Endothelial cell (in vitro differentiated cells): ENCODE results near the gene TUBB2B. TPM values are rescaled to one million over a fixed set of nuclear protein-coding genes. Genes with fewer than 3 reads are reported as not detected.
A peak's percentile ranks its signal among the peaks of the same experiment; 100 is the strongest.

ENCODE experiments used
- DNase-seq: peaks from one replicate; pipeline ENCODE4 v3.0.0; 2021; ENCODE audit warnings: low spot score
- H3K27ac Mint-ChIP-seq: one replicate; pipeline ENCODE4 v1.8.0; 2021; ENCODE audit warnings: mixed read lengths, inconsistent platforms; ENCODE audit not compliant: unreplicated experiment
- H3K27me3 Mint-ChIP-seq: one replicate; pipeline ENCODE4 v1.8.0; 2021; ENCODE audit warnings: mild to moderate bottlenecking, moderate library complexity, mixed read lengths, inconsistent platforms; ENCODE audit not compliant: unreplicated experiment
- H3K36me3 Mint-ChIP-seq: one replicate; pipeline ENCODE4 v1.8.0; 2021; ENCODE audit warnings: mild to moderate bottlenecking, low read depth, mixed read lengths, inconsistent platforms; ENCODE audit not compliant: unreplicated experiment
- H3K4me1 Mint-ChIP-seq: one replicate; pipeline ENCODE4 v1.8.0; 2021; ENCODE audit warnings: mild to moderate bottlenecking, mixed read lengths, inconsistent platforms; ENCODE audit not compliant: unreplicated experiment
- H3K4me3 Mint-ChIP-seq: one replicate; pipeline ENCODE4 v1.8.0; 2021; ENCODE audit warnings: mild to moderate bottlenecking, mixed read lengths, inconsistent platforms; ENCODE audit not compliant: unreplicated experiment
- H3K9me3 Mint-ChIP-seq: one replicate; pipeline ENCODE4 v1.8.0; 2021; ENCODE audit warnings: mixed read lengths, inconsistent platforms; ENCODE audit not compliant: unreplicated experiment
- total RNA-seq: library from RNA; stranded (reverse); fragmentation: NEBNext Ultra II Directional; extraction: Animal tissue kit (Norgen Biotek cat#: 25700); gene quantifications from one replicate; pipeline ENCODE4 v1.2.1, GENCODE V29; 2021; ENCODE audit not compliant: unreplicated experiment
- TF ChIP-seq, protein P1 (sequence below): fragments of 200-600 bp; sonication (generic); IDR thresholded peaks from one replicate; pipeline ENCODE4 v1.5.0; 2021; ENCODE audit warnings: antibody characterized with exemption; ENCODE audit not compliant: unreplicated experiment

Gene TUBB2B
- total RNA-seq, 1 donor from 2014 or later = 93.2 TPM

DNA sequence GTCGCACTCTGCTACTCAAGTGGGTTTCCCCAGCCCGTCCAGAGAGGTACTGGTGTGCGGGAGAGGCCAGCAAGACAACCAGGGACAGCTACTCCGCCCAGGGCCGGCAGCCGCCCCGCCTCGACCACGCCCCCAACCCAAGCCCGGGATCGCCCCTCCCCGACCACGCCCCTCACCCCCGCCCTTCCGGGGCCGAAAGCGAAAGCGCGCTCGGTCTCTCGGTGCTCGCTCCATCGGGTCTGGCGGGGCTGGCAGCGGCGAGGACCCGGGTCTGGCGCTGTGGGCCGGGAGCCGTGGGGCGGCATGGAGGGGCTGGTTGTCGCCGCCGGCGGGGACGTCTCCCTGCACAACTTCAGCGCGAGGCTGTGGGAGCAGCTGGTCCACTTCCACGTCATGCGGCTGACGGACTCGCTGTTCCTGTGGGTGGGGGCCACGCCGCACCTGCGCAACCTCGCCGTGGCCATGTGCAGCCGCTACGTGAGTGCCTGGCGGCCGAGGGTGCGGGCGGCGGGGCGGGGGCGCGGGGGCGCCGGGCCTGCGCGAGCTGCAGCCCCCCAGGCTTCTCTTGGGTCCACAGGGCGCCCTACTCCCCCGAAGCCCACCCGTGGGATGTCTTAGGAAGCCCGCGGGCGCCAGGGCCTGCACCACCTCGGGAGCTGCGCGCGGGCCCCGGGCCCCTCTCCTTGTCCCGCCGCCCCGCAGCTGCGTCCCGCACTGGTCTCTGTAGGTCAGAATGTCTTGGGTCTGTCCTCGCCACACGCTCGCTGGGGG, 31.5 kb upstream of the TUBB2B start, which contains the start of gene PSMG4:
Gene PSMG4 (plus strand): TSS at position 228 of the 771 bp plus-strand sequence. CDS start 76 bp downstream, at position 304.
- peak within 1 kb of the TSS; percentile 91 for H3K27ac Mint-ChIP-seq
- no peaks in the 10 kb centered on the region for H3K9me3 Mint-ChIP-seq
- H3K4me1 Mint-ChIP-seq = peaks cover 20% of the 10 kb centered on the region
- peak within 1 kb of the TSS; percentile 99 for H3K4me3 Mint-ChIP-seq
- DNase-seq = peak; percentile 98
- H3K36me3 Mint-ChIP-seq = peaks cover 9% of the 10 kb centered on the region
- peaks cover 15% of the 10 kb centered on the region for H3K27me3 Mint-ChIP-seq
- TF ChIP-seq, protein P1, sequence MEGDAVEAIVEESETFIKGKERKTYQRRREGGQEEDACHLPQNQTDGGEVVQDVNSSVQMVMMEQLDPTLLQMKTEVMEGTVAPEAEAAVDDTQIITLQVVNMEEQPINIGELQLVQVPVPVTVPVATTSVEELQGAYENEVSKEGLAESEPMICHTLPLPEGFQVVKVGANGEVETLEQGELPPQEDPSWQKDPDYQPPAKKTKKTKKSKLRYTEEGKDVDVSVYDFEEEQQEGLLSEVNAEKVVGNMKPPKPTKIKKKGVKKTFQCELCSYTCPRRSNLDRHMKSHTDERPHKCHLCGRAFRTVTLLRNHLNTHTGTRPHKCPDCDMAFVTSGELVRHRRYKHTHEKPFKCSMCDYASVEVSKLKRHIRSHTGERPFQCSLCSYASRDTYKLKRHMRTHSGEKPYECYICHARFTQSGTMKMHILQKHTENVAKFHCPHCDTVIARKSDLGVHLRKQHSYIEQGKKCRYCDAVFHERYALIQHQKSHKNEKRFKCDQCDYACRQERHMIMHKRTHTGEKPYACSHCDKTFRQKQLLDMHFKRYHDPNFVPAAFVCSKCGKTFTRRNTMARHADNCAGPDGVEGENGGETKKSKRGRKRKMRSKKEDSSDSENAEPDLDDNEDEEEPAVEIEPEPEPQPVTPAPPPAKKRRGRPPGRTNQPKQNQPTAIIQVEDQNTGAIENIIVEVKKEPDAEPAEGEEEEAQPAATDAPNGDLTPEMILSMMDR = no peak

DNA sequence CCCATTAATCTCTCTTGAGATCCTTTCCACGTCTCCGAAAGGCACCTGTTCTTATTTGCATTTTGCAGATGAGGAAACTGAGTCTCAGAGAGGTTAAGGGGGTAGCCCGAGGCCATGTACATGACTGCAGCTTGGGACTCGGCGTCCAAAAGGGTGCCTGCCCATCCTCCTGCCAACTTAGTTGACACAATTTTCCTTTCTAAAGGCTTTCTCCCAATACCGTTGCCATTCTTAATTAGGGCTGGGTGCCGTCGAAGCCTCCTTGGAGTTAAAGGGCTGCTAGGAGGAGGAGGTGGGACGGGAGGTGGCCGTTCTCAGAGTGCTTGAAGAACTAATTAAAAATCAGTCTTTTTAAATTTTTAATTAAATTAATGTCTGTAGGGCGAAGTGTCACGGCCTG, 30.7 kb upstream of the TUBB2B start:
- Mint-ChIP-seq H3K9me3 (no peaks in the 10 kb centered on the region), H3K36me3 (peaks cover 9% of the 10 kb centered on the region), H3K4me1 (peaks cover 21% of the 10 kb centered on the region), H3K27me3 (peaks cover 15% of the 10 kb centered on the region), H3K27ac (no peak overlapping the region), H3K4me3 (peak overlapping the region; percentile 80)
- no peak for DNase-seq
- TF ChIP-seq, protein P1 = no peak

DNA sequence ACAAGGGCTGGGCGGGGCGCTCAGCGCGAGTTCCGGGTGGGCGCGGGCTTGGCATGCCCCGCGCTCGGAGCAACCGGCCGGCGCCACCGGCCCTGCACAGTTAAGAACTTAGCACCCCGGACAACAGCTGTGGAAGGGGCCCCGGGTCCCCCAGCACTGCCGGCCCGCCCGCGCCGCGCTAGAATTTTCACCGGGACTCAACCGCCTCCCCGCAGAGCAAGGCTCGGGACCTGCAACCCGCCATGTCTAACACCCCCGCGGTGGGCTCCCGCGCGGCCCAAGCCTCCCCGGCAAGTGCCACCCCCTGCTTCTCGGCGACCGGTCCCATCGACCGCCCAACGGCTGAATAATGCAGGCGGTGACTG, 26.1 kb upstream of the TUBB2B start:
- no peak overlapping the region for H3K27ac Mint-ChIP-seq
- peaks cover 2% of the 10 kb centered on the region for H3K4me1 Mint-ChIP-seq
- H3K9me3 Mint-ChIP-seq = no peaks in the 10 kb centered on the region
- no peak overlapping the region for H3K4me3 Mint-ChIP-seq
- no peak for DNase-seq
- peaks cover 3% of the 10 kb centered on the region for H3K36me3 Mint-ChIP-seq
- TF ChIP-seq, protein P1 = no peak
- H3K27me3 Mint-ChIP-seq = peaks cover 8% of the 10 kb centered on the region

DNA sequence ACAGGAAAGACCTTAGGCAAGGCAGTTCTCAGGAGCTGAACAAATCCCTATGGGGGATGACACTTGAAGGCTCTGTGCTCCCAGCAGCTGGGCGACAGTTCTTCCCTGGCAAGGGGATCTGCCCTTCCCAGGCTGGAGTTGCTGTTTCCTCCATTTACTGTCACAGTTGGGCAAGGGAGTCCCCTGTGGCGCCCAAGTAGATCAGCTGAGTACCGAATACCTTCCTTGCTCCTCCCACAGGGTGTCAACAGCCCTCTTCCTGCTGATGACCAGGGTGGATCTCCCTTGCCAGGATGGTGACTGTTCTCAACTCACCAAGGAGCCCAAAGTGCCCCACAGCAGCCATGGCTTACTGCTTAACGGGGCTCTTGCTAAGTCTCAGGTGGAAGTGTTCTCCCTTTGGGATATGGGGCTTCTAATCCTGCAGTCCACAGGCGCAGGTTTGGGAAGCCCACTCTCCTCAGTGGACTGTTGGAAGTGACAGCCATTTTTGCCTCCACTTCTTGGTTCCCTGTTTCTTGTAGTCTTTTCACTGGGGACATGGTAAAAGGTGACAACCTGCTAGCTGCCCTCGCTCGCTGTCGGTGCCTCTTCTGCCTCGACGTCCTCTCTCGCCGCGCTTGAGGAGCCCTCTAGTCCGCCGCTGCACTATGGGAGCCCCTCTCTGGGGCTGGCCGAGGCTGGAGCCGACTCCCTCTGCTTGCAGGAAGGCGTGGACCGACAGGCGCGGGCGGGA, 25.6 kb upstream of the TUBB2B start:
- TF ChIP-seq, protein P1 = no peak
- Mint-ChIP-seq H3K4me1 (peaks cover 2% of the 10 kb centered on the region), H3K9me3 (no peaks in the 10 kb centered on the region), H3K27ac (no peak overlapping the region), H3K27me3 (peaks cover 8% of the 10 kb centered on the region), H3K36me3 (peaks cover 3% of the 10 kb centered on the region), H3K4me3 (no peak overlapping the region)
- DNase-seq = no peak

DNA sequence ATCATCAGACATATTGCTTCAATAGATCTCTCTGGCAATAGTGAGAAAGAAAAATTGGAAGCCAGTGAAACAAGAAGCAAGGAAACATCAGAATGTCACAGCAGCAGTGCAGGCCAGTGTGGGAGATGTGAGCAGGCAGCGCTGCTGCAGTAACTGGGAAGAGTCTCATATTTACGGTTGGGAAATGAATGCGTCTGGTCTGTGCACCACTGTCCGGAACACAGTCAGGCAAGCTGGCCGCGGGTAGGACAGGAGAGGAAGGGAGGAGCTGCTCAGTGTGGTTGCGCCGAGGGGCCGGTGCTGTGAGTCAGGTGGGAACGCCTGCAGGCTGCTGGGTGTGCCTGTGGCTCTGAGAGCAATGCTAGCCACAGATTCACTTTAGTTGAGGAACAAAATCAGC, 24.9 kb upstream of the TUBB2B start:
- H3K27me3 Mint-ChIP-seq = peaks cover 8% of the 10 kb centered on the region
- H3K4me1 Mint-ChIP-seq = peaks cover 2% of the 10 kb centered on the region
- DNase-seq = no peak
- H3K36me3 Mint-ChIP-seq = peaks cover 3% of the 10 kb centered on the region
- no peak overlapping the region for H3K4me3 Mint-ChIP-seq
- TF ChIP-seq, protein P1 = no peak
- H3K27ac Mint-ChIP-seq = no peak overlapping the region
- no peaks in the 10 kb centered on the region for H3K9me3 Mint-ChIP-seq
